IgD-negative memory B cell (primary cell): ENCODE measurements around the gene BMP2. TPM values are rescaled to one million over a fixed set of nuclear protein-coding genes. Genes with fewer than 3 reads are reported as not detected.

Experiments used
- H3K27ac Mint-ChIP-seq, 3 donors: one replicate each; pipeline ENCODE4 v1.8.0; 2020 to 2022; ENCODE audit warnings: mild to moderate bottlenecking in 3 of 3, mixed read lengths in 3 of 3, moderate library complexity in 1 of 3
- H3K27me3 Mint-ChIP-seq: one replicate; pipeline ENCODE4 v1.8.0; 2021; ENCODE audit warnings: mixed read lengths
- H3K36me3 Mint-ChIP-seq: one replicate; pipeline ENCODE4 v1.8.0; 2020; ENCODE audit warnings: mild to moderate bottlenecking, mixed read lengths
- H3K4me1 Mint-ChIP-seq, 3 donors: one replicate each; pipeline ENCODE4 v1.8.0; 2020 to 2022; ENCODE audit warnings: mixed read lengths in 3 of 3, mild to moderate bottlenecking in 1 of 3
- H3K4me3 Mint-ChIP-seq, 4 donors: one replicate each; pipeline ENCODE4 v1.8.0; 2020 to 2022; ENCODE audit warnings: mild to moderate bottlenecking in 4 of 4, mixed read lengths in 4 of 4, moderate library complexity in 3 of 4
- H3K9me3 Mint-ChIP-seq, 3 donors: one replicate each; pipeline ENCODE4 v1.8.0; 2020 to 2021; ENCODE audit warnings: mixed read lengths in 3 of 3, mild to moderate bottlenecking in 1 of 3
- polyA plus RNA-seq: library from polyadenylated mRNA; unstranded; fragments of 300-500 nt; fragmentation: Illumina TruSeq; gene quantifications from one replicate; pipeline ENCODE4 v1.2.3, GENCODE V29; 2021

The BMP2 gene
- polyA plus RNA-seq, 1 donor from 2014 or later = not detected

GRCh38 chr20:6786548-6786947, 19.1 kb downstream of the BMP2 start:
- Mint-ChIP-seq H3K27me3 (no peaks in the 10 kb centered on the region), H3K36me3 (no peaks in the 10 kb centered on the region), H3K4me1 (no peaks in the 10 kb centered on the region), H3K9me3 (peaks cover 1 to 4% (median 2%) of the 10 kb centered on the region in 3 donors), H3K27ac (no peak overlapping the region), H3K4me3 (no peak overlapping the region)

GRCh38 chr20:6792789-6793188, 25.3 kb downstream of the BMP2 start:
- no peaks in the 10 kb centered on the region for H3K27me3 Mint-ChIP-seq
- H3K27ac Mint-ChIP-seq = peak overlapping the region in 1 of 3 donors; percentile 60
- H3K9me3 Mint-ChIP-seq = peaks cover 0 to 4% (median 0%) of the 10 kb centered on the region in 3 donors
- H3K36me3 Mint-ChIP-seq = no peaks in the 10 kb centered on the region
- H3K4me3 Mint-ChIP-seq = no peak overlapping the region
- no peaks in the 10 kb centered on the region for H3K4me1 Mint-ChIP-seq

GRCh38 chr20:6802227-6802626, 34.7 kb downstream of the BMP2 start:
- no peaks in the 10 kb centered on the region for H3K4me1 Mint-ChIP-seq
- no peaks in the 10 kb centered on the region for H3K36me3 Mint-ChIP-seq
- H3K4me3 Mint-ChIP-seq = no peak overlapping the region
- H3K27ac Mint-ChIP-seq = no peak overlapping the region
- H3K27me3 Mint-ChIP-seq = no peaks in the 10 kb centered on the region
- peaks cover 0 to 2% (median 0%) of the 10 kb centered on the region in 3 donors for H3K9me3 Mint-ChIP-seq

- H3K4me1 Mint-ChIP-seq = no peaks in the 10 kb centered on the region
- no peak overlapping the region for H3K27ac Mint-ChIP-seq
- no peaks in the 10 kb centered on the region for H3K27me3 Mint-ChIP-seq
- H3K9me3 Mint-ChIP-seq = peaks cover 0 to 2% (median 2%) of the 10 kb centered on the region in 3 donors
- no peaks in the 10 kb centered on the region for H3K36me3 Mint-ChIP-seq
- no peak overlapping the region for H3K4me3 Mint-ChIP-seq
Observed at GRCh38 chr20:6806275-6806674, 38.8 kb downstream of the BMP2 start.

- H3K9me3 Mint-ChIP-seq = peaks cover 0 to 2% (median 0%) of the 10 kb centered on the region in 3 donors
Observed at GRCh38 chr20:6811262-6812035, 44.0 kb downstream of the BMP2 start.

GRCh38 chr20:6812530-6812929, 45.0 kb downstream of the BMP2 start:
- H3K27ac Mint-ChIP-seq = no peak overlapping the region
- H3K4me1 Mint-ChIP-seq = no peaks in the 10 kb centered on the region

More at GRCh38 chr20:6811262-6812035, 44.0 kb downstream of the BMP2 start:
- no peaks in the 10 kb centered on the region for H3K27me3 Mint-ChIP-seq
- H3K27ac Mint-ChIP-seq = no peak overlapping the region
- no peak overlapping the region for H3K4me3 Mint-ChIP-seq
- no peaks in the 10 kb centered on the region for H3K4me1 Mint-ChIP-seq
- H3K36me3 Mint-ChIP-seq = no peaks in the 10 kb centered on the region

GRCh38 chr20:6814945-6815344, 47.5 kb downstream of the BMP2 start:
- no peaks in the 10 kb centered on the region for H3K27me3 Mint-ChIP-seq
- no peak overlapping the region for H3K4me3 Mint-ChIP-seq
- no peaks in the 10 kb centered on the region for H3K36me3 Mint-ChIP-seq
- H3K9me3 Mint-ChIP-seq = peaks cover 0 to 3% (median 0%) of the 10 kb centered on the region in 3 donors
- H3K4me1 Mint-ChIP-seq = no peaks in the 10 kb centered on the region
- no peak overlapping the region for H3K27ac Mint-ChIP-seq

More at GRCh38 chr20:6812530-6812929, 45.0 kb downstream of the BMP2 start:
- Mint-ChIP-seq H3K4me3 (no peak overlapping the region), H3K36me3 (no peaks in the 10 kb centered on the region), H3K9me3 (peaks cover 0 to 2% (median 0%) of the 10 kb centered on the region in 3 donors), H3K27me3 (no peaks in the 10 kb centered on the region)

- Mint-ChIP-seq H3K27me3 (no peaks in the 10 kb centered on the region), H3K4me1 (no peaks in the 10 kb centered on the region), H3K9me3 (peaks cover 0 to 3% (median 0%) of the 10 kb centered on the region in 3 donors), H3K27ac (no peak overlapping the region), H3K36me3 (no peaks in the 10 kb centered on the region), H3K4me3 (no peak overlapping the region)
Observed at GRCh38 chr20:6818033-6818808, 50.7 kb downstream of the BMP2 start.

GRCh38 chr20:6819599-6819998, 52.1 kb downstream of the BMP2 start:
- no peaks in the 10 kb centered on the region for H3K36me3 Mint-ChIP-seq
- no peaks in the 10 kb centered on the region for H3K4me1 Mint-ChIP-seq
- H3K4me3 Mint-ChIP-seq = no peak overlapping the region
- H3K27ac Mint-ChIP-seq = no peak overlapping the region
- H3K27me3 Mint-ChIP-seq = no peaks in the 10 kb centered on the region
- peaks cover 0 to 3% (median 0%) of the 10 kb centered on the region in 3 donors for H3K9me3 Mint-ChIP-seq

GRCh38 chr20:6824401-6824800, 56.9 kb downstream of the BMP2 start:
- no peak overlapping the region for H3K27ac Mint-ChIP-seq
- H3K9me3 Mint-ChIP-seq = no peaks in the 10 kb centered on the region
- H3K36me3 Mint-ChIP-seq = no peaks in the 10 kb centered on the region
- no peaks in the 10 kb centered on the region for H3K27me3 Mint-ChIP-seq
- no peaks in the 10 kb centered on the region for H3K4me1 Mint-ChIP-seq
- H3K4me3 Mint-ChIP-seq = no peak overlapping the region

GRCh38 chr20:6827472-6827871, 60.0 kb downstream of the BMP2 start:
- H3K36me3 Mint-ChIP-seq = no peaks in the 10 kb centered on the region
- no peaks in the 10 kb centered on the region for H3K4me1 Mint-ChIP-seq
- H3K4me3 Mint-ChIP-seq = no peak overlapping the region
- H3K9me3 Mint-ChIP-seq = no peaks in the 10 kb centered on the region
- no peak overlapping the region for H3K27ac Mint-ChIP-seq
- no peaks in the 10 kb centered on the region for H3K27me3 Mint-ChIP-seq

GRCh38 chr20:6828794-6829423, 61.4 kb downstream of the BMP2 start:
- no peaks in the 10 kb centered on the region for H3K27me3 Mint-ChIP-seq
- no peaks in the 10 kb centered on the region for H3K9me3 Mint-ChIP-seq
- no peak overlapping the region for H3K4me3 Mint-ChIP-seq
- H3K36me3 Mint-ChIP-seq = no peaks in the 10 kb centered on the region
- no peak overlapping the region for H3K27ac Mint-ChIP-seq
- no peaks in the 10 kb centered on the region for H3K4me1 Mint-ChIP-seq

GRCh38 chr20:6829510-6830116, 62.1 kb downstream of the BMP2 start:
- no peaks in the 10 kb centered on the region for H3K36me3 Mint-ChIP-seq
- no peak overlapping the region for H3K4me3 Mint-ChIP-seq
- no peaks in the 10 kb centered on the region for H3K27me3 Mint-ChIP-seq
- H3K27ac Mint-ChIP-seq = no peak overlapping the region
- no peaks in the 10 kb centered on the region for H3K4me1 Mint-ChIP-seq
- H3K9me3 Mint-ChIP-seq = no peaks in the 10 kb centered on the region
